Measurements from ENCODE around the gene SLC39A1.

SLC39A1 gene

GRCh38 chr1:153929981-153930948 lies 33.1 kb downstream of the SLC39A1 start:
- no peak overlapping the region for H2BK12ac ChIP-seq (ENCODE audit: low read length)
- no peak overlapping the region for H2AK5ac ChIP-seq (ENCODE audit: low read depth, low read length)
- H3K36me3 ChIP-seq (replicated peaks in 1 of 2; ENCODE audit: control insufficient read depth in 2 of 2, insufficient read depth in 2 of 2, low read length in 2 of 2): peaks cover 3 to 55% of the 10 kb centered on the region in 2 donors
- H3K9me3 ChIP-seq (replicated peaks in 1 of 2; ENCODE audit: control insufficient read depth in 2 of 2, insufficient read depth in 1 of 2, low read depth in 1 of 2, low read length in 2 of 2): no peaks in the 10 kb centered on the region
- H2BK120ac ChIP-seq (ENCODE audit: low read depth, low read length): no peak overlapping the region
- WGBS, 2 donors (ENCODE audit: extremely low coverage in 2 of 2, insufficient read length in 2 of 2, insufficient replicate concordance in 1 of 2): no CpG with 5 or more reads among the region's 14 CpGs
- no peaks in the 10 kb centered on the region for H3K27me3 ChIP-seq (ENCODE audit: control insufficient read depth in 3 of 3, insufficient read depth in 3 of 3, low read depth in 1 of 3, low read length in 3 of 3)
- H4K91ac ChIP-seq (ENCODE audit: low read depth, low read length, poor library complexity): no peak overlapping the region
- no peak overlapping the region for H3K4ac ChIP-seq (ENCODE audit: low read length)
- H3K23ac ChIP-seq (ENCODE audit: low read depth, low read length, poor library complexity): no peak overlapping the region
- H3K27ac ChIP-seq (replicated peaks; ENCODE audit: low read length): no peak overlapping the region
- H3K4me1 ChIP-seq (ENCODE audit: control insufficient read depth in 2 of 2, insufficient read depth in 1 of 2, low read depth in 1 of 2, low read length in 2 of 2): no peaks in the 10 kb centered on the region
- no peak for DNase-seq (ENCODE audit: low spot score)
- H3K14ac ChIP-seq (ENCODE audit: low read length): no peak overlapping the region
- no peak overlapping the region for H3K18ac ChIP-seq (ENCODE audit: low read length)
- H2AFZ ChIP-seq (ENCODE audit: low read length): no peak overlapping the region
- no peak overlapping the region for H3K9ac ChIP-seq (ENCODE audit: low read depth, low read length, poor library complexity)
- H2BK15ac ChIP-seq (ENCODE audit: low read length): no peak overlapping the region
- no peak overlapping the region for H2BK5ac ChIP-seq (ENCODE audit: low read length)
- H3K4me2 ChIP-seq (ENCODE audit: insufficient read depth, low read length, poor library complexity, severe bottlenecking): no peak overlapping the region
- no peak overlapping the region for H4K8ac ChIP-seq (ENCODE audit: low read depth, low read length)
- no peak overlapping the region for H3K4me3 ChIP-seq (ENCODE audit: low read length in 2 of 2)
- H3K79me1 ChIP-seq (ENCODE audit: low read depth, low read length): no peaks in the 10 kb centered on the region

- no peak overlapping the region for H3K4ac ChIP-seq (ENCODE audit: low read length)
- H3K9me3 ChIP-seq (replicated peaks in 1 of 2; ENCODE audit: control insufficient read depth in 2 of 2, insufficient read depth in 1 of 2, low read depth in 1 of 2, low read length in 2 of 2): no peaks in the 10 kb centered on the region
- DNase-seq (ENCODE audit: low spot score): no peak
- no peak overlapping the region for H2BK5ac ChIP-seq (ENCODE audit: low read length)
- no peak overlapping the region for H4K8ac ChIP-seq (ENCODE audit: low read depth, low read length)
- no peak overlapping the region for H2BK12ac ChIP-seq (ENCODE audit: low read length)
- H3K4me1 ChIP-seq (ENCODE audit: control insufficient read depth in 2 of 2, insufficient read depth in 1 of 2, low read depth in 1 of 2, low read length in 2 of 2): no peaks in the 10 kb centered on the region
- H2AK5ac ChIP-seq (ENCODE audit: low read depth, low read length): no peak overlapping the region
- no peak overlapping the region for H3K14ac ChIP-seq (ENCODE audit: low read length)
- H3K4me3 ChIP-seq (ENCODE audit: low read length in 2 of 2): no peak overlapping the region
- no peak overlapping the region for H3K27ac ChIP-seq (replicated peaks; ENCODE audit: low read length)
- no CpG with 5 or more reads among the region's 5 CpGs for WGBS, 2 donors (ENCODE audit: extremely low coverage in 2 of 2, insufficient read length in 2 of 2, insufficient replicate concordance in 1 of 2)
- no peaks in the 10 kb centered on the region for H3K79me1 ChIP-seq (ENCODE audit: low read depth, low read length)
- no peaks in the 10 kb centered on the region for H3K27me3 ChIP-seq (ENCODE audit: control insufficient read depth in 3 of 3, insufficient read depth in 3 of 3, low read depth in 1 of 3, low read length in 3 of 3)
- H3K36me3 ChIP-seq (replicated peaks in 1 of 2; ENCODE audit: control insufficient read depth in 2 of 2, insufficient read depth in 2 of 2, low read length in 2 of 2): peaks cover 3 to 47% of the 10 kb centered on the region in 2 donors
- H4K91ac ChIP-seq (ENCODE audit: low read depth, low read length, poor library complexity): no peak overlapping the region
- H2AFZ ChIP-seq (ENCODE audit: low read length): no peak overlapping the region
- H2BK120ac ChIP-seq (ENCODE audit: low read depth, low read length): no peak overlapping the region
- H3K18ac ChIP-seq (ENCODE audit: low read length): no peak overlapping the region
- H3K9ac ChIP-seq (ENCODE audit: low read depth, low read length, poor library complexity): no peak overlapping the region
- H3K4me2 ChIP-seq (ENCODE audit: insufficient read depth, low read length, poor library complexity, severe bottlenecking): no peak overlapping the region
- no peak overlapping the region for H2BK15ac ChIP-seq (ENCODE audit: low read length)
- H3K23ac ChIP-seq (ENCODE audit: low read depth, low read length, poor library complexity): no peak overlapping the region
Observed at GRCh38 chr1:153929426-153929825, 33.9 kb downstream of the SLC39A1 start.

GRCh38 chr1:153928791-153929341 lies 34.5 kb downstream of the SLC39A1 start:
- H2BK5ac ChIP-seq (ENCODE audit: low read length): no peak overlapping the region
- H3K27me3 ChIP-seq (ENCODE audit: control insufficient read depth in 3 of 3, insufficient read depth in 3 of 3, low read depth in 1 of 3, low read length in 3 of 3): no peaks in the 10 kb centered on the region
- no peaks in the 10 kb centered on the region for H3K9me3 ChIP-seq (replicated peaks in 1 of 2; ENCODE audit: control insufficient read depth in 2 of 2, insufficient read depth in 1 of 2, low read depth in 1 of 2, low read length in 2 of 2)
- H2BK15ac ChIP-seq (ENCODE audit: low read length): no peak overlapping the region
- H3K4me3 ChIP-seq (ENCODE audit: low read length in 2 of 2): no peak overlapping the region
- H3K36me3 ChIP-seq (replicated peaks in 1 of 2; ENCODE audit: control insufficient read depth in 2 of 2, insufficient read depth in 2 of 2, low read length in 2 of 2): peaks cover 3 to 43% of the 10 kb centered on the region in 2 donors
- H3K18ac ChIP-seq (ENCODE audit: low read length): no peak overlapping the region
- DNase-seq (ENCODE audit: low spot score): no peak
- no peak overlapping the region for H3K14ac ChIP-seq (ENCODE audit: low read length)
- no peak overlapping the region for H2BK120ac ChIP-seq (ENCODE audit: low read depth, low read length)
- no peak overlapping the region for H3K4me2 ChIP-seq (ENCODE audit: insufficient read depth, low read length, poor library complexity, severe bottlenecking)
- no peaks in the 10 kb centered on the region for H3K79me1 ChIP-seq (ENCODE audit: low read depth, low read length)
- peaks cover 0 to 2% of the 10 kb centered on the region in 2 donors for H3K4me1 ChIP-seq (ENCODE audit: control insufficient read depth in 2 of 2, insufficient read depth in 1 of 2, low read depth in 1 of 2, low read length in 2 of 2)
- H4K91ac ChIP-seq (ENCODE audit: low read depth, low read length, poor library complexity): no peak overlapping the region
- no peak overlapping the region for H3K23ac ChIP-seq (ENCODE audit: low read depth, low read length, poor library complexity)
- H3K27ac ChIP-seq (replicated peaks; ENCODE audit: low read length): no peak overlapping the region
- WGBS, 2 donors (ENCODE audit: extremely low coverage in 2 of 2, insufficient read length in 2 of 2, insufficient replicate concordance in 1 of 2): no CpG with 5 or more reads among the region's 4 CpGs
- no peak overlapping the region for H2AFZ ChIP-seq (ENCODE audit: low read length)
- H2AK5ac ChIP-seq (ENCODE audit: low read depth, low read length): no peak overlapping the region
- no peak overlapping the region for H4K8ac ChIP-seq (ENCODE audit: low read depth, low read length)
- no peak overlapping the region for H2BK12ac ChIP-seq (ENCODE audit: low read length)
- H3K4ac ChIP-seq (ENCODE audit: low read length): no peak overlapping the region
- no peak overlapping the region for H3K9ac ChIP-seq (ENCODE audit: low read depth, low read length, poor library complexity)

- Histone ChIP-seq H3K9me3 (replicated peaks in 1 of 2; ENCODE audit: control insufficient read depth in 2 of 2, insufficient read depth in 1 of 2, low read depth in 1 of 2, low read length in 2 of 2) (no peaks in the 10 kb centered on the region), H2BK12ac (ENCODE audit: low read length) (no peak overlapping the region), H3K23ac (ENCODE audit: low read depth, low read length, poor library complexity) (no peak overlapping the region), H2BK15ac (ENCODE audit: low read length) (no peak overlapping the region), H3K4me3 (ENCODE audit: low read length in 2 of 2) (no peak overlapping the region), H3K9ac (ENCODE audit: low read depth, low read length, poor library complexity) (no peak overlapping the region), H3K79me1 (ENCODE audit: low read depth, low read length) (no peaks in the 10 kb centered on the region), H2BK5ac (ENCODE audit: low read length) (no peak overlapping the region), H3K4ac (ENCODE audit: low read length) (no peak overlapping the region), H3K36me3 (replicated peaks in 1 of 2; ENCODE audit: control insufficient read depth in 2 of 2, insufficient read depth in 2 of 2, low read length in 2 of 2) (peaks cover 3 to 36% of the 10 kb centered on the region in 2 donors), H2AFZ (ENCODE audit: low read length) (no peak overlapping the region), H3K27ac (replicated peaks; ENCODE audit: low read length) (no peak overlapping the region), H3K14ac (ENCODE audit: low read length) (no peak overlapping the region), H3K18ac (ENCODE audit: low read length) (no peak overlapping the region), H2AK5ac (ENCODE audit: low read depth, low read length) (no peak overlapping the region), H3K4me2 (ENCODE audit: insufficient read depth, low read length, poor library complexity, severe bottlenecking) (no peak overlapping the region), H2BK120ac (ENCODE audit: low read depth, low read length) (no peak overlapping the region), H4K91ac (ENCODE audit: low read depth, low read length, poor library complexity) (no peak overlapping the region), H4K8ac (ENCODE audit: low read depth, low read length) (no peak overlapping the region), H3K4me1 (ENCODE audit: control insufficient read depth in 2 of 2, insufficient read depth in 1 of 2, low read depth in 1 of 2, low read length in 2 of 2) (peaks cover 0 to 3% of the 10 kb centered on the region in 2 donors), H3K27me3 (ENCODE audit: control insufficient read depth in 3 of 3, insufficient read depth in 3 of 3, low read depth in 1 of 3, low read length in 3 of 3) (no peaks in the 10 kb centered on the region)
- DNase-seq (ENCODE audit: low spot score): no peak
- no CpG with 5 or more reads among the region's 1 CpG for WGBS, 2 donors (ENCODE audit: extremely low coverage in 2 of 2, insufficient read length in 2 of 2, insufficient replicate concordance in 1 of 2)
Observed at GRCh38 chr1:153928245-153928644, 35.1 kb downstream of the SLC39A1 start.
